ENCODE data around the gene EPHA10.

EPHA10 gene

GRCh38 chr1:37761416-37762095 is 3.4 kb downstream of the EPHA10 start:
- no peak for DNase-seq (ENCODE audit: low read depth in 1 of 2, low spot score in 1 of 2)
- Histone ChIP-seq H3K27ac (replicated peaks) (no peak overlapping the region), H3K27me3 (ENCODE audit: insufficient read depth, poor library complexity, severe bottlenecking) (peaks cover 25% of the 10 kb centered on the region), H3K4me3 (replicated peaks; ENCODE audit: insufficient read depth, low read length) (no peak overlapping the region)
- TF ChIP-seq POLR2AphosphoS5 (IDR thresholded peaks at IDR 0.05; ENCODE audit: low read depth), result no peak
- TF ChIP-seq REST (IDR thresholded peaks at IDR 0.05; ENCODE audit: insufficient replicate concordance, low read depth), result no peak
- no peak for TF ChIP-seq SPI1 (IDR thresholded peaks at IDR 0.05; ENCODE audit: borderline replicate concordance, low read depth)
- no peak for TF ChIP-seq CTCF (IDR thresholded peaks at IDR 0.05; ENCODE audit: insufficient read depth, low read length)
- no peak for TF ChIP-seq GABPA (IDR thresholded peaks at IDR 0.05; ENCODE audit: low read depth)

- Histone ChIP-seq H3K27me3 (ENCODE audit: insufficient read depth, poor library complexity, severe bottlenecking) (peaks cover 18% of the 10 kb centered on the region), H3K27ac (replicated peaks) (no peak overlapping the region)
- DNase-seq (ENCODE audit: low read depth in 1 of 2, low spot score in 1 of 2), result no peak
Observed at GRCh38 chr1:37759451-37759850, 5.5 kb downstream of the EPHA10 start.

More at GRCh38 chr1:37759451-37759850, 5.5 kb downstream of the EPHA10 start:
- H3K4me3 ChIP-seq (replicated peaks; ENCODE audit: insufficient read depth, low read length), result no peak overlapping the region
- TF ChIP-seq GABPA (IDR thresholded peaks at IDR 0.05; ENCODE audit: low read depth), result no peak
- TF ChIP-seq CTCF (IDR thresholded peaks at IDR 0.05; ENCODE audit: insufficient read depth, low read length), result no peak
- TF ChIP-seq POLR2AphosphoS5 (IDR thresholded peaks at IDR 0.05; ENCODE audit: low read depth), result no peak
- no peak for TF ChIP-seq SPI1 (IDR thresholded peaks at IDR 0.05; ENCODE audit: borderline replicate concordance, low read depth)
- no peak for TF ChIP-seq REST (IDR thresholded peaks at IDR 0.05; ENCODE audit: insufficient replicate concordance, low read depth)
